Mammary microvascular endothelial cell (primary cell): ENCODE measurements around the gene ADGRB2. TPM values are rescaled to one million over a fixed set of nuclear protein-coding genes. Genes with fewer than 3 reads are reported as not detected.

Experiments used
- total RNA-seq: library from RNA; depleted of rRNA; stranded (reverse); fragments of >200 nt; gene quantifications from 2 replicates; pipeline ENCODE4 v1.2.3, GENCODE V29; 2015

ADGRB2 gene, protein sequence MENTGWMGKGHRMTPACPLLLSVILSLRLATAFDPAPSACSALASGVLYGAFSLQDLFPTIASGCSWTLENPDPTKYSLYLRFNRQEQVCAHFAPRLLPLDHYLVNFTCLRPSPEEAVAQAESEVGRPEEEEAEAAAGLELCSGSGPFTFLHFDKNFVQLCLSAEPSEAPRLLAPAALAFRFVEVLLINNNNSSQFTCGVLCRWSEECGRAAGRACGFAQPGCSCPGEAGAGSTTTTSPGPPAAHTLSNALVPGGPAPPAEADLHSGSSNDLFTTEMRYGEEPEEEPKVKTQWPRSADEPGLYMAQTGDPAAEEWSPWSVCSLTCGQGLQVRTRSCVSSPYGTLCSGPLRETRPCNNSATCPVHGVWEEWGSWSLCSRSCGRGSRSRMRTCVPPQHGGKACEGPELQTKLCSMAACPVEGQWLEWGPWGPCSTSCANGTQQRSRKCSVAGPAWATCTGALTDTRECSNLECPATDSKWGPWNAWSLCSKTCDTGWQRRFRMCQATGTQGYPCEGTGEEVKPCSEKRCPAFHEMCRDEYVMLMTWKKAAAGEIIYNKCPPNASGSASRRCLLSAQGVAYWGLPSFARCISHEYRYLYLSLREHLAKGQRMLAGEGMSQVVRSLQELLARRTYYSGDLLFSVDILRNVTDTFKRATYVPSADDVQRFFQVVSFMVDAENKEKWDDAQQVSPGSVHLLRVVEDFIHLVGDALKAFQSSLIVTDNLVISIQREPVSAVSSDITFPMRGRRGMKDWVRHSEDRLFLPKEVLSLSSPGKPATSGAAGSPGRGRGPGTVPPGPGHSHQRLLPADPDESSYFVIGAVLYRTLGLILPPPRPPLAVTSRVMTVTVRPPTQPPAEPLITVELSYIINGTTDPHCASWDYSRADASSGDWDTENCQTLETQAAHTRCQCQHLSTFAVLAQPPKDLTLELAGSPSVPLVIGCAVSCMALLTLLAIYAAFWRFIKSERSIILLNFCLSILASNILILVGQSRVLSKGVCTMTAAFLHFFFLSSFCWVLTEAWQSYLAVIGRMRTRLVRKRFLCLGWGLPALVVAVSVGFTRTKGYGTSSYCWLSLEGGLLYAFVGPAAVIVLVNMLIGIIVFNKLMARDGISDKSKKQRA (N-terminal part only)
- total RNA-seq = 0.40 and 0.89 TPM in 2 replicates

DNA sequence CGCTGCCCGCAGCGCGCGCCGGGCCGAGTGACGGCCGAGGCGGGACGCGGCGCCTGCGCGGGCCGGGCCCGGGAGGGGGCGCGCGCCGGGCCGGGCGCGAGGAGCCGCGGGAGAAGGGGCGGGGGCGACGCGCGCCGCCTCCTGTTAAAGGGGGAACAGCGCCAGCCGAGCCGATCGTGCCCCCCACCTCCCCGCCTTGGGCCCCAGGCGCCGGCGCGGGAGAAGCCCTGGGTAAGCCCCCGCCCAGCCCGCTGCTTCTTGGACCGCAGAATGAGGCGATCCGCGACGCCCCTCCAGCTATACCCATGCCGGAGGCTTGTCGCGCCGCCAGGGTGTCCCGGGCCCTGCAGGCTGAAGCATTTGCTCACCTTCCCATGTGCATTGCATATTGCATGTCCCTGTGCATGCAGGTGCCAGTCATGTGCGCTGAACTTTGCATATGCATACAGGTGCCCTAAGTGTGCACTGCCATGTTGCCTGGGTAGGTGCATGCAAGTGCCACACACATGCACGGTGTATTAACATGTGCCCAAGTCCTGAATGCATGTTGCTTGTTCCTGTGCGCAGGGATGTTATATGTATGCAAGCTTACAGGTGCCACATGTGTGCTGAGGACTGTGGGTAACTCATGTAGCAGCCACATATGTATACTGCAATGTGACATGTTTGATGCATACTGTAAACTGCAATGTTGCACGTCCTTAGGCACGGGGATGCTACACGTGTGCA, at the start of gene ADGRB2:
Gene ADGRB2, minus strand, starts transcription at position 29 of the 729 bp plus-strand sequence. CDS start 7,119 bp downstream, outside the sequence.

DNA sequence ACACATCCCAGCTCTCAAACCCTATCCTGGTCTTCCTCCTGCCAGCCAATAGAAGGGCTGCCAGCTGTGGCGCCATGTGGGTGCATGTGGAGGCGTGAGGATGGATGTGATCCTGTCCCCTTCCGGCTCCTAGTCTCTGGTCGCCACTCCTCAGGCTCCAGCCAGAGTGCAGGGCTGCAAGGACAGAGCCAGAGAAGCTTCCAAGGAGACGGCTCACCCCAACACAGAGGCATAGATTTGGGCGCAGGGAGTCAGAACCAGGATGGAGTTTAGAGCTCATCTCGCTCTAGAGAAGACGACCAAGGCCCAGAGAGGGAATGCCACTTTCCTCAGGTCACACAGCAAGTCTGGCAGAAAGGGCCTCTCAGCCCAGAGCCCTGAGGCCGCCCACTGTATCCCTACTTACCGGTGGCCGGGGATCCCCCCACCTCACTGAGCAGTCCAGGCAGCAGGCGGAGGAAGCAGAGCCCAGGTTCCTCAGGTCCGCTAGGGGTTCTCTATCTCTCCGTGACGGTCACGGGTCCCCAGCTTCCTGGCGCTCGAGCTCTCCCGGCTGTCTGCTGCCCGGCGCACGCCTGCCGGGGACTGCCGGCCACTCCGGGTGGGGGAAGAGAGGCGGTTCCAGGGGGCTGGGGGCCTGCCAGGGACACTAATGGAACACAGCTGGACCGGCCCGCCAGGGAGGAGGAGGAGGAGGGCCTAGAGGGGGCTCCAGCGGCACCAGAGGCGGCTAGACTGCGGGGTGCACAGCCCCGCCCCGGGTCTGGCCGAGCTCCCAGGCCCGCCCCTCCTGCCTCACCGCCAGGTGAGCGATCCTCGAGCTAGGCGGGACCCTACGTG, 60.5 kb downstream of the ADGRB2 start, which contains the start of gene COL16A1:
Gene COL16A1, minus strand, starts transcription at position 587 of the 840 bp plus-strand sequence. CDS start 1,824 bp downstream, outside the sequence.

Other genes starting within 250 kb of the ADGRB2 start
- 1,345 and 1,463 TPM in 2 replicates for gene TINAGL1, start 187.8 kb downstream of the ADGRB2 start, total RNA-seq
- 0.13 and 0.30 TPM in 2 replicates for gene HCRTR1, start 146.7 kb downstream of the ADGRB2 start, total RNA-seq
- gene PEF1, start 119.5 kb downstream of the ADGRB2 start, total RNA-seq = 107 and 112 TPM in 2 replicates
- 0.20 and 0.67 TPM in 2 replicates for gene COL16A1, start 60.3 kb downstream of the ADGRB2 start, total RNA-seq
- 47.2 and 49.2 TPM in 2 replicates for gene SPOCD1, start 51.7 kb upstream of the ADGRB2 start, total RNA-seq
- 202 and 238 TPM in 2 replicates for gene PTP4A2, start 174.0 kb upstream of the ADGRB2 start, total RNA-seq
- 98.4 and 98.6 TPM in 2 replicates for gene KHDRBS1, start 249.5 kb upstream of the ADGRB2 start, total RNA-seq